Measurements from ENCODE around the gene MAST1.

The MAST1 gene

GRCh38 chr19:12825254-12826131, 12.8 kb upstream of the MAST1 start:
- H3K27ac ChIP-seq: no peak overlapping the region
- no peaks in the 10 kb centered on the region for H3K9me3 ChIP-seq
- H3K4me2 ChIP-seq: peak overlapping the region; percentile 37; the same call in 1 of the 2 replicates
- H3K36me3 ChIP-seq: no peaks in the 10 kb centered on the region
- no peak for TF ChIP-seq Cebpa-rat (IDR thresholded peaks at IDR 0.05)
- H3K4me1 ChIP-seq: peaks cover 18% of the 10 kb centered on the region
- no peak overlapping the region for H3K4me3 ChIP-seq
- peaks cover 15% of the 10 kb centered on the region for H3K27me3 ChIP-seq
- H4K20me1 ChIP-seq: peaks cover 11% of the 10 kb centered on the region; the same call in 1 of the 2 replicates
- no peak overlapping the region for H3K9ac ChIP-seq

DNA sequence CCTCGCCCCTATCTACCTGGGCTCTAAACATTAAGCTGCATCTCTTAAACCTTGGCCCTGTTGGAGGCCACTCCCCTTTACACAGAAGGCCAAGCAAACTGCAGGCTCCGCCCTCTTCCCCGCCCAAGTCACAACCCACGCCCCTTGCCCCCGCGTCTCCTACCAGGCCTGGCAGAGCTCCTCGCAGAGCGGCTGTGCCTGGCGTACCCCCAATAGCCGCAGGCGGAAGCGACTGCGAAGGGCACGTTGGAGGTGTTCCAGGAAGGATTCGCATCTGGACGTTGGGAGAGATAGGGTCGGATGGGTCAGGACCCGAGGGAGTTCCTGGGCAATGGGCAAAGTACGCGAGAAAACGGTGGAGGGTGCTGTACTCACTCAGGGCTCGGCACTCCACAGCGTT, 9.8 kb upstream of the MAST1 start:
- H3K4me2 ChIP-seq: peak overlapping the region; percentile 61
- no peak overlapping the region for H3K4me3 ChIP-seq
- H3K4me1 ChIP-seq: peaks cover 29% of the 10 kb centered on the region
- H3K27ac ChIP-seq: no peak overlapping the region
- no peak overlapping the region for H3K9ac ChIP-seq
- TF ChIP-seq Cebpa-rat (IDR thresholded peaks at IDR 0.05): no peak
- peaks cover 37% of the 10 kb centered on the region for H3K27me3 ChIP-seq
- no peaks in the 10 kb centered on the region for H3K9me3 ChIP-seq
- peaks cover 27% of the 10 kb centered on the region for H4K20me1 ChIP-seq
- no peaks in the 10 kb centered on the region for H3K36me3 ChIP-seq

DNA sequence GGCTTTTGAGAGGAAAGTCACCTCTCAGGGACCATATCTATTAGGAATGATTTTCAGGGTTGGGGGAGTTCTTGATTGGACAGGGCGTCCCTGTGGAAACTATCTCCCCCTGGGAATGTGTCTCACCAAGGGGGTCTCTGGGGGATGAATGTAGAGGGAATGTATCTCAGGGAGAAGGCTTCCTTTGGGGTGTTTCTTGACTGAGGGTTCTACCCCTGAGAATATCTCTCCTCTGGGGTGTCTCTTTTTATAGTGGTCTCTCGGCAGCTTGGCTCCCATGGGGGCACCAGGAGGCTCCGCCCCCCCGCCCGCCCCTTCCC, 4.9 kb upstream of the MAST1 start:
- Histone ChIP-seq H3K27me3 (peaks cover 81% of the 10 kb centered on the region), H3K4me2 (peak overlapping the region; percentile 79), H3K9ac (no peak overlapping the region)

GRCh38 chr19:12833738-12834565, 4.4 kb upstream of the MAST1 start:
- Histone ChIP-seq H3K27ac (no peak overlapping the region), H3K4me1 (peaks cover 45% of the 10 kb centered on the region), H3K4me3 (peak overlapping the region; percentile 74), H3K9ac (peak overlapping the region; percentile 17; the same call in 1 of the 2 replicates), H3K27me3 (peaks cover 82% of the 10 kb centered on the region), H3K36me3 (no peaks in the 10 kb centered on the region), H3K9me3 (no peaks in the 10 kb centered on the region), H3K4me2 (peak overlapping the region; percentile 99), H4K20me1 (peaks cover 62% of the 10 kb centered on the region)
- no peak for TF ChIP-seq Cebpa-rat (IDR thresholded peaks at IDR 0.05)

More for the DNA sequence above, 4.9 kb upstream of the MAST1 start:
- peaks cover 62% of the 10 kb centered on the region for H4K20me1 ChIP-seq
- peak overlapping the region; percentile 74; the same call in 1 of the 2 replicates for H3K4me3 ChIP-seq
- no peak for TF ChIP-seq Cebpa-rat (IDR thresholded peaks at IDR 0.05)
- H3K4me1 ChIP-seq: peaks cover 44% of the 10 kb centered on the region
- H3K27ac ChIP-seq: no peak overlapping the region
- no peaks in the 10 kb centered on the region for H3K36me3 ChIP-seq
- H3K9me3 ChIP-seq: no peaks in the 10 kb centered on the region

DNA sequence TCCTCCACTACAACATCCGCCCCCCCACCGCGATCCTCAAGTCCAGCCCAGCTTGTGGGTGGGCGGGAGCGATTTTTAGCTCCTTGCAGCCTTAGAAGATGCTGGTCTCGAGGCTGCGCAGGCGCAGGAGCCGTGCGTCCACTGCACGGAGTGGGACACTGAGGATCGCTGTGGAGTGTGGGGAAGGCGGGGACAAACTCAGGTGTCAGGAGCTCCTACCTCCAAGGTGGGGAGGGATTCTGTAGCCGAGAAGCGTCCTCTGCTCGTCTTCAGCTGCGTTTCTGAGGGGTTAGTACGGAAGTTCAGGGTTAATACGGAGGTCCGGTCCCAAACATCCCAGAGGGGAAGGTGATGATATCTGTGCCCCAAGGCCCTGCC, 3.8 kb upstream of the MAST1 start, which contains the start of gene RTBDN:
Gene RTBDN (minus strand): TSS at position 14 of the 378 bp plus-strand sequence. CDS start 4,600 bp downstream, outside the sequence.
- peaks cover 60% of the 10 kb centered on the region for H4K20me1 ChIP-seq
- peak within 1 kb of the TSS; percentile 99 for H3K4me2 ChIP-seq
- peak within 1 kb of the TSS; percentile 17; the same call in 1 of the 2 replicates for H3K9ac ChIP-seq
- no peak within 1 kb of the TSS for H3K27ac ChIP-seq
- peak within 1 kb of the TSS; percentile 74 for H3K4me3 ChIP-seq
- H3K4me1 ChIP-seq: peaks cover 47% of the 10 kb centered on the region
- no peaks in the 10 kb centered on the region for H3K36me3 ChIP-seq
- H3K27me3 ChIP-seq: peaks cover 84% of the 10 kb centered on the region
- H3K9me3 ChIP-seq: no peaks in the 10 kb centered on the region
- no peak for TF ChIP-seq Cebpa-rat (IDR thresholded peaks at IDR 0.05)

DNA sequence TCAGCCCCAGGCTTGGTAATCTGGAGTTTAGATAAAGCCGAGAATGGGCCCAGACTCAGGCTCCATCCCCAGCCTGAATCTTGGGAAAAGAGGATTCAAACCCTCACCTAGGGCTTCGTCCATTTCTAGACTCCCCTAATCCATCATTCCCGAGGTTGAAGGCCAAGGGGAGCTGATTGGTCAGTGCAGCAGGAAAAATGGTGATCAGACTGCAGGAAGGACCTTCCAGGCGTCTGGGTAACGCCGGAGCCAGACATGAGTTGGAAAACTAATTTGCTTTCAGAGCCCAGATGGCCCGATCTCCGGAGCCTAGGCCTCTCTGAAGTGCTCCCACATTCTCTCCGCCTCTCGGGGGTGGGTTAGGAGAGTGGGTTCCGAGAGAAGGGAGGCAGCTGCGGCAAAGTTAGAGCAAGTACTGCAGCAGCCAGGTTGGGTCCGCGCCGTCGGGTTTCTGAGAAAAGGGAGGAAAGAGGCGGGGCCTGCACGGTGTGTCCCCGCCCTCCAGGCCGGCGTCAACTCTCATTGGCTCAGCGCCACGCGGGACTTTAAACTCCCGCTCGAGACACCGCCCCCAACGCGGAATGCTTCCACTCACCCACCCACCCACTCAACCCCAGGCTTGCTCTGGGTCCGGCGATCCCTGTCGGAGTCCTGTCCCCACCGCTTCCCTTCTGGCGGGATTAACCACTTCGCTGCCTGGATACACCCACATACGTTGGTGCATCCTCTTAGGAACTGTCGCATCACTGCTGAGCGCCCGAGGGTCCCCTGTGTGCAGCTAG, 3.1 kb upstream of the MAST1 start:
- Histone ChIP-seq H3K9ac (no peak overlapping the region), H3K4me2 (peak overlapping the region; percentile 99; the same call in 1 of the 2 replicates), H3K9me3 (no peaks in the 10 kb centered on the region), H3K4me3 (peak overlapping the region; percentile 74), H3K36me3 (no peaks in the 10 kb centered on the region), H3K27ac (no peak overlapping the region), H4K20me1 (peaks cover 60% of the 10 kb centered on the region), H3K4me1 (peaks cover 47% of the 10 kb centered on the region), H3K27me3 (peaks cover 87% of the 10 kb centered on the region)
- TF ChIP-seq Cebpa-rat (IDR thresholded peaks at IDR 0.05): no peak

DNA sequence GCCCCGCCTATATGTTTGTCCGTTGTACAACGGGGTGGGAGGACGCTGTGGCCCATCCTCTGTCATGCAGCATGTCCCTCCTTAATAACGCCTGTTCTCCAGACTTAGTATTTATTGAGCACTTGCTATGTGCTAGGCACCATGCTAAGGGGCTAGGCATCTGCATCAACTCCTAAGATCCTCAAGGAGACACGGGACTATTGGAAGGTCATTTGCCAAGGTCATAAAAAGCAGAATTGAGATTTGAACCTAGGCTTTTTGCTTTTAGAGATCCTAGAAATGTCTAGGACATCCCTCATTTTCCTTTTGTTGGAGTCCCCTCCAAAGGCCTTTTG, 1.8 kb upstream of the MAST1 start:
- H3K36me3 ChIP-seq: no peaks in the 10 kb centered on the region
- no peak for TF ChIP-seq Cebpa-rat (IDR thresholded peaks at IDR 0.05)
- peaks cover 95% of the 10 kb centered on the region for H3K27me3 ChIP-seq
- no peaks in the 10 kb centered on the region for H3K9me3 ChIP-seq
- H3K4me1 ChIP-seq: peaks cover 60% of the 10 kb centered on the region
- no peak overlapping the region for H3K27ac ChIP-seq
- peaks cover 67% of the 10 kb centered on the region for H4K20me1 ChIP-seq
- H3K4me2 ChIP-seq: no peak overlapping the region
- no peak overlapping the region for H3K9ac ChIP-seq
- 0 out of 2 replicates have a peak overlapping the region, but pooled peaks have one; percentile 10 for H3K4me3 ChIP-seq

DNA sequence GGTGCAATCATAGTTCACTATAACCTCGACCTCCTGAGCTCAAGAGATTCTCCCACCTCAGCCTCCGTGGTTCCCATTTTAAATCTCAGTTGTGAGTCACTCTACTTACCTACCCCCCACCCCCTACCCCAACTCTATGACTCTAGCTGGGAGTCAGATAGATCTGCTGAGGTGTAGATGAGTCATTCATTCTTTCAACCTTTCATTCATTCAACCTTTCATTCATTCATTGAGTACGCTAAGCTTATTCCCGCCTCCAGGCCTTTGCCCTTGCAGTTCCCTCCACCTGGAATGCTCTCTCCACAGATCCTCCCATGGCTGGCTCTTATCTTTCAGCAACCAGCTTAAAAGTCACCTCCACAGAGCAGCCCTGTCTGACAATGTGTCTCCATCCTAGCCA, 1.1 kb upstream of the MAST1 start:
- no peaks in the 10 kb centered on the region for H3K36me3 ChIP-seq
- no peaks in the 10 kb centered on the region for H3K9me3 ChIP-seq
- H3K27me3 ChIP-seq: peaks cover 98% of the 10 kb centered on the region
- no peak for TF ChIP-seq Cebpa-rat (IDR thresholded peaks at IDR 0.05)
- peaks cover 71% of the 10 kb centered on the region for H4K20me1 ChIP-seq
- H3K4me3 ChIP-seq: no peak overlapping the region
- H3K27ac ChIP-seq: no peak overlapping the region
- H3K4me2 ChIP-seq: no peak overlapping the region
- no peak overlapping the region for H3K9ac ChIP-seq
- H3K4me1 ChIP-seq: peaks cover 60% of the 10 kb centered on the region
